Muscle of back (tissue), 11 donors: ENCODE measurements around the gene CNDP1. TPM values are rescaled to one million over a fixed set of nuclear protein-coding genes. Genes with fewer than 3 reads are reported as not detected.
"Not testable (repeated sequence)": the region's sequence is repeated elsewhere in the genome, so short reads cannot be mapped to it uniquely, and the experiment has no call there.

ENCODE experiments used
- DNase-seq, 3 donors: peaks; one replicate each; pipeline versions ENCODE4 v3.0.0 to v3.0.0-alpha.2; 2013
- polyA plus RNA-seq, 10 donors: library from polyadenylated mRNA; unstranded; fragments of 120-200 nt; gene quantifications; one replicate each; pipeline ENCODE4 v1.2.1, GENCODE V29; 2013; ENCODE audit not compliant: insufficient read length in 10 of 10

The CNDP1 gene
- polyA plus RNA-seq, 10 donors, result 0.11 to 0.50 (median 0.20) TPM; not detected in 2

DNA sequence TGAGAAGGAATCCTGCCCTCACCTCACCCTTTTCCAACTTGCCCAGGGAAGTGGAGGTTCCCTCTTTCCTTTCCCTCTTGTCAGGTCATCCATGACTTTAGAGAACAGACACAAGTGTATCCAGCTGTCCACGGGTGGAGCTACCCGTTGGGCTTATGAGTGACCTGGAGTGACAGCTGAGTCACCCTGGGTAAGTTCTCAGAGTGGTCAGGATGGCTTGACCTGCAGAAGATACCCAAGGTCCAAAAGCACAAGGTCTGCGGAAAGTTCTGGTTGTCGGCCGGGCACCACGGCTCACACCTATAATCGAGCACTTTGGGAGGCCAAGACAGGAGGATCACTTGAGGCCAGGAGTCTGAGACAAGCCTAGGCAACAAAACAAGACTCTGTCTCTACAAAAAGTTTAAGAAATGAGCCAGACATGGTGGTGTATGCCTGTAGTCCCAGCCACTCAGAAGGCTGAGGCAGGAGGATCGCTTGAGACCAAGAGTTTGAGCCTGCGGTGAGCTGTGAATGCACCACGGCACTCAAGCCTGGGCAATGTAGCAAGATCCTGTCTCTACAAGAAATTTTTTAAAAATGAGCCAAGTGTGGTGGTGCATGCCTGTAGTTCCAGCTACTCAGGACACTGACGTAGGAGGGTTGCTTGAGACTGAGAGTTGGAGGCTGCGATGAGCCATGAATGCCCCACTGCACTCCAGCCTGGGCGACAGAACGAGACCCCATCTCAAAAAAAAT is 14.0 kb upstream of the CNDP1 start:
- no peak for DNase-seq

- DNase-seq, result no peak
These were observed 13.1 kb upstream of the CNDP1 start for GRCh38 chr18:74521068-74521725.

GRCh38 chr18:74522635-74523548 is 11.4 kb upstream of the CNDP1 start:
- DNase-seq, result no peak

- DNase-seq, result peak in 1 of 3 donors; percentile 34
These were observed 10.2 kb upstream of the CNDP1 start for GRCh38 chr18:74524097-74524496.

DNA sequence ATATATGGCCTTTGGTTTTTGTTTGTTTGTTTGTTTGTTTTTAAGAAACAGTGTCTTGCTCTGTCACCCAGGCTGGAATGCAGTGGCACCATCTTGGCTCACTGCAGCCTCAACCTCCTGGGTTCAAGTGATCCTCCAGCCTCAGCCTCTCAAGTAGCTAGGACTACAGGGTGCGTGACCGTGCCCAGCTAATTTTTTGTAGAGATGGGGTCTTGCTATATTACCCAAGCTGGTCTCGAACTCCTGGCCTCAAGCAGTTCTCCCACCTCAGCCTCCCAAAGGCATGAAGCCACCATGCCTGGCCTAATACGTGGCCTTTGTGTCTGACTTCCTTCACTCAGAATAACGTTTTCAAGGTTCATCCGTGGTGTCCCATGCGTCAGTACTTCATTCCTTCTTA is 9.4 kb upstream of the CNDP1 start:
- not testable (repeated sequence) for DNase-seq

- no peak for DNase-seq
These were observed 8.6 kb upstream of the CNDP1 start for GRCh38 chr18:74525741-74526140.

- no peak for DNase-seq
These were observed 7.8 kb upstream of the CNDP1 start for GRCh38 chr18:74526488-74526887.

DNA sequence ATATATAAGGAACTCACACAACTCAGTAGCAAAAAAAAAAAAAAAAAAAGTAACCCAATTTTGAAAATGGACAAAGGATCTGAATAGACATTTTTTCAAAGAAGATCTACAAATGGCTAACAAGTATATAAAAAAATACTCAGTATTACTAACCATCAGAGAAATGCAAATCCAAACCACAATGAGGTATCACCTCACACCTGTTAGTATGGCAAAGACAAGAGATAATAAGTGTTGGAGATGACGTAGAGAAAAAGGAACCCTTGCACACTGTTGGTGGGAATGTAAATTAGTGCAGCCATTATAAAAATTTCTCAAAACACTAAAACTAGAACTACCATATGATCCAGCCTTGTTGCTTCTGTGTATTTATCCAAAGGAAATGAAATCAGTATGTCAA is 5.8 kb upstream of the CNDP1 start:
- DNase-seq, result no peak

GRCh38 chr18:74528913-74529312 is 5.4 kb upstream of the CNDP1 start:
- DNase-seq, result no peak

DNA sequence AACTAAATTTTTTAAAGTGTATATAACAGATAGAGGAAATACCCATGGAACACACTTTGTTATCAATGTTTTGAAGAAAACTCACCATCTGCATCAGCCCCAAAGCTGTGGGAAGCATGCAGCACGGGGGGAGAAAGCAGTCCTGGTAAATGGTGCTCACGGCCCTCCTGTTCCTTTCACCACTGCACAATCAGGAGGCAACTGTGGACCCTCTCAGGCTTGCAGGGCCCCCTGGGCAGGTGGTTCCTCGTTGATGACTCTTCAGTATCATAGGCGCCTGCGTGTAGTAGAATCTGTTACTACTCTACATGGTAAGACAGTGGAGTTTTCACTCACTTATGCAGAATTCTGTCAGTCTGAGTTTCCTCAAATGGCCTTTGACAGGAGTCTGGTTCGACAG is 4.9 kb upstream of the CNDP1 start:
- DNase-seq, result no peak

DNA sequence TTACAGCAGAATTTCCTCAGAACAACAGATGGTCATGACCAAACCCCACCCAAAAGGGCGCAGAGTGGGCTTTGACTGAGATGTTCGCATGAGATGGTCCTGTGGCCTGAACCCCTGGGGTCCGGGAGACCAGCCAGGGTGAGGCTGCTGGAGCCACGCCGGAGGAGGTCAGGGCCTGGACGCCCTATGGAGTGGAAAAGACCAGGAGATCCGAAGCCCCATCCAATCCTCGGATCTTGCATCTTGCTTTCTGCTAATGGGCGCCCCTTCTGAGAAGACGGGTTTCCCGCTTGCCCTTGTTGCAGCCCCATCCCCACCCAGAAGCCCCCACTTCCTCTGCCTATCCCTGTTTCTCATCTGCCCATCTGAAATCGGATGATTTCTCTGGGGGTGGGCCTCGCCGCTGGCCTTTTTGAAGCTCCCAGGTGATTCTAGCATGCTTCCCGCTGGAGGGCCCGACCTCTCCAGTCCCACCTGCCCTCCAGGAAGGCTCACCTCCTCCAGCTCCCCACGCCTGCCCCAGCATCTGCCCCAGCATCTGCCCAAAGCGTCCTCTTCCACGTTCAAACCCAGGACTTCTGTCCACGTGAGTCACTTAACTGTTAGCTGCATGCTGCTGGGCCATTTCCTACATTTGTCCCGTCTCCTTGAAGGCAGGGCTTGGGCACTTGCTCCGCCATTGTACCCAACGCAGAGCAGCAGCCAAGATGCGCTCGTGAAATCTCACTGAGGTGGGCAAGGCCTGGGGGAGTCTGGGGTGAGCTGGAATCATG is 4.3 kb upstream of the CNDP1 start:
- no peak for DNase-seq

DNA sequence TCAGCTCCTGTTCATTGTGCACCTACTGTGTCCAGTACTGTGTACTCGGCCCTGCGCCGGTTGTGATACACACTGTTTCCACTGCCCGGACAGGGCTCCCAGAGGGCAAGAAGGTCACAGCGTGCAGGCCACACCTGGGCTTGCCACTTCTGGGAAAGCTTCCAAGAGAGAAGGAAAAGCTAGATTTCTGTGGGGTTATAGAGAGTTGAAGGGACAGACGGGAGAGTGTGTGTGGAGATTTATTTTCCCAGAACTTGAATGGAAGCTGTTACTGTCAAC is 3.8 kb upstream of the CNDP1 start:
- no peak for DNase-seq

GRCh38 chr18:74531043-74531442 is 3.3 kb upstream of the CNDP1 start:
- no peak for DNase-seq

DNA sequence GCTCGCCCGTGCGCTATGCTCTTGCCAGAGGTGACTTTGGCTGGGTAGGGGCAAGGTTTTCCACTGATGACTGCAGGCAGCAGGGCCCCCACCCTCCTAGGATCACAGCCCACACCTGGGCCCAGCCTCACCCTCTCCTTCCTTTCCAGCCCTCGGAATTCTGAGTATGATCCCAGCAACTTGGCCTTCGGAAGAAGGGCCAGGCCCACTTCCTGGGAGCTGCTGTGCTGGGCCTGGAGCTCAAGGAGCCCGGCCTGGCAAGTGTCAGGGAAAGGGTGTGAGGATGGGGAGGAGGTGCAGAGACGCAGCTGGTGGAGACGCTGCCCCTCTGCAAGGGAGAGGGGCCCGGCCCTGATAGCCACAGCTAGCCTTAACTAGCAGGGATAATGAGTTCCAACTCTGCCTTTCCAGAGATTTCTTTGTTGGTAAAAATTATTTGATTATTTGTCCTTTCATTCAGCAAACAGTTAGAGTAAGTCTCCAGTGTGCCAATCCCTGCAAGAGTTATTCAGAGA is 1.7 kb upstream of the CNDP1 start:
- no peak for DNase-seq

DNA sequence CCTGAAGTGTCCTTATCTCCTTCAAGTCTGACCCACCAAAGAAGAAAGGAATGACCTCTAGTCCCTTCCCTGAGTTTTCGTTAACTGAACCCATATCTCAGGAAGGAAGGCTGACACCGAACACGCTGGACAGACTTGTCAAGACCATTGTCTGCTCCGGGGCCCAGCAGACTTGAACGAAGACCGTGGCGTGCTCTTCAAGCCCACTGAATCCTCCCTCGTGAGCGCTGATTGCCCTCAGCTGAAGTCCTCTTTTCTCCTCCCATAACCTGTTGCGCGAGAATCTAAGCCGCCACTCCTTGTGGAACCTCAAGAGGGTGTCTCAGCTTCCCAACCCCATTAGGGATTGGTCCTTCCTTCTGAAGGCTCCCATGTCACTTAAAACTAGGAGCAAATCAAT is 634 bp upstream of the CNDP1 start:
- no peak for DNase-seq

GRCh38 chr18:74534981-74535649 is 815 bp downstream of the CNDP1 start:
- no peak for DNase-seq

DNA sequence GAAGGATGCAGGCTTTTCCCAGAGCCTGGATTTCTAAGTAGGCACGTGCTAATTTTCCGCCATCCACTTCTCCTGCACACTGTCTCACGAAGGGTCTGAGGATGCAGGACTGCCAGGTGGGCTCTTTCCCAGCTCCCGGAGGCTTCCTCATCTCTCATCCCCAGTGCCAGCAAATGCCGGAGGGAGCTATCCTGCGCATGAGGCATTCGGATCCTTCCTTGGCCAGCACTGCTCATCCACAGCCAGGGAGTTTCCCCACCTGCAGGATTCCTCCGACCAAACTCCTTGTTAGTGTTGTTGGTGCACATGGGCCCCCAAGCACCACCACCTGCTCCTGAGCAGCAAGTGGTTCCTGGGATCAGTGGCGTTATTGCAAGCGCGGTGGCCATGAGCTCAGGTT is 5.0 kb downstream of the CNDP1 start:
- DNase-seq, result no peak

- no peak for DNase-seq
These were observed 6.5 kb downstream of the CNDP1 start for GRCh38 chr18:74540652-74541421.

GRCh38 chr18:74541703-74542555 is 7.6 kb downstream of the CNDP1 start:
- no peak for DNase-seq
